OCI-LY7 (cell line): ENCODE data around the gene RASA2.

Experiments used
- CTCF ChIP-seq: fragments of 200-600 bp; sonication (generic); conservative IDR thresholded peaks from 2 replicates; pipeline ENCODE4 v1.5.1; 2014; ENCODE audit warnings: mild to moderate bottlenecking, antibody characterized with exemption, low read length, moderate library complexity, mixed read lengths
- EZH2phosphoT487 ChIP-seq: fragments of 200-600 bp; sonication (generic); IDR thresholded peaks from 2 replicates; pipeline ENCODE4 v1.6.1; 2018; ENCODE audit warnings: low read depth, borderline replicate concordance, mild to moderate bottlenecking, mixed run types, antibody characterized with exemption, low read length, moderate library complexity, mixed read lengths

DNA sequence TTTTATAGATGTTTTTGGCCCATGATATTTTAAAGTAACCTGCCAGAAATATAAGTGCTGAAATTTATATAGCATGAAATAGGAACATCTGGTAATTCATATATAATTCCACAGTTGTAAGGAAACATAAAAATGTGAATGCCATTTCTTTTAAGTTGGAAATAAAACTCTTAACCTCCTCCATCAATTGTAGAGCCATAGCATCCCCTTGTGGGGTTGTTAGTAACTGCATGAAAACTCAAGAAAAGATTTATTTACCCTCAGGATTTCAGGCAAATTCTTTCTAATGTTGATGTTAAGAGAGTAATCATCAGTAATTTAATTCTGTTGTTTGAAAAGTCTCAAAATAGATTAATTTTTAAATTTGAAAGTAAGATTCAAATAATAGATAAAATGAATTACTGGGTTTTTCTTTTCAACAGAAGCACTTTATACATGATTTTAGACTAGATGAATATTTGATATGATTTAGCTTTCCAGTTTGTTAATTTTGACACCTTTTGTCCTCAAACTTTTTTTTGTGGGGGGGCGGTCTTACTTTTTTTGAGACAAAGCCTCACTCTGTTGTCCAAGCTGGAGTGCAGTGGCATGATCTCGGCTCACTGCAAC is 74.7 kb downstream of the RASA2 start:
- no peak for TF ChIP-seq EZH2phosphoT487
- peak; percentile 99 for TF ChIP-seq CTCF
